Stimulated activated CD4-positive, alpha-beta T cell treated with anti-CD3 and anti-CD28 coated beads, Interleukin-15, amount 100 ng/mL, for 48 hours (primary cell): ENCODE measurements around the gene FBXO4.

Experiments used
- DNase-seq, 2 donors: peaks; one replicate each; pipeline ENCODE4 v3.0.0-alpha.2; 2020; ENCODE audit warnings: low read depth in 2 of 2

FBXO4 gene, protein sequence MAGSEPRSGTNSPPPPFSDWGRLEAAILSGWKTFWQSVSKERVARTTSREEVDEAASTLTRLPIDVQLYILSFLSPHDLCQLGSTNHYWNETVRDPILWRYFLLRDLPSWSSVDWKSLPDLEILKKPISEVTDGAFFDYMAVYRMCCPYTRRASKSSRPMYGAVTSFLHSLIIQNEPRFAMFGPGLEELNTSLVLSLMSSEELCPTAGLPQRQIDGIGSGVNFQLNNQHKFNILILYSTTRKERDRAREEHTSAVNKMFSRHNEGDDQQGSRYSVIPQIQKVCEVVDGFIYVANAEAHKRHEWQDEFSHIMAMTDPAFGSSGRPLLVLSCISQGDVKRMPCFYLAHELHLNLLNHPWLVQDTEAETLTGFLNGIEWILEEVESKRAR

DNA sequence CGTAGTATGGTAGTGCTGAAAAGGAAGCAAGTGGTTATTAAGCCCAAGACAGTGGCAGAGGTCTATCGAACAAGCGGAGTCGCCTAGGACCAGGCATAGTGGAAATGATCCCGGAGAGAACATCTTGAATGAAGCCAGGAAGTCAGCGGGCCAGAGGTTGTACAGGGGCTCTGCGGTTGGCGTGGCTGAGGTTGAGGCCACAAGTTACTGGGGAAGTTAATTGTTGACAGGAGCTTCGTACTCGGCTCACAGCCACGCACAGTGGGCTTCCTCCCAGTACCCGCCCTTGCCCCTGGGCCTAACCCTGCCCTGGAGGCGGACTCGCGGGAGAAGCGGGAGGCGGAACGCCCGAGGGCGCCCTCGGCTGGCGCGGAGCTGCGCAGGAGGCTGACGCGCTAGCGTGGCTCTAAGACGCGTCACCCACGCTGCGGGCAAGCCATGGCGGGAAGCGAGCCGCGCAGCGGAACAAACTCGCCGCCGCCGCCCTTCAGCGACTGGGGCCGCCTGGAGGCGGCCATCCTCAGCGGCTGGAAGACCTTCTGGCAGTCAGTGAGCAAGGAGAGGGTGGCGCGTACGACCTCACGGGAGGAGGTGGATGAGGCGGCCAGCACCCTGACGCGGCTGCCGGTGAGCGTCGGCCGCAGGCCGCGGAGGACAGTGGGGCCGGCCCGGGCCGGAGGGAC lies at the start of gene FBXO4:
Gene FBXO4 (plus strand): TSS at position 410 of the 683 bp plus-strand sequence. CDS start 29 bp downstream, at position 439.
- peak; percentile 79 to 85 for DNase-seq

GRCh38 chr5:41876678-41877077 lies 48.4 kb upstream of the FBXO4 start:
- no peak for DNase-seq

- DNase-seq, result no peak
Observed at GRCh38 chr5:41877408-41877807, 47.7 kb upstream of the FBXO4 start.

- no peak for DNase-seq
Observed at GRCh38 chr5:41878173-41878572, 46.9 kb upstream of the FBXO4 start.

- DNase-seq, result no peak
Observed at GRCh38 chr5:41878643-41879478, 46.2 kb upstream of the FBXO4 start.

DNA sequence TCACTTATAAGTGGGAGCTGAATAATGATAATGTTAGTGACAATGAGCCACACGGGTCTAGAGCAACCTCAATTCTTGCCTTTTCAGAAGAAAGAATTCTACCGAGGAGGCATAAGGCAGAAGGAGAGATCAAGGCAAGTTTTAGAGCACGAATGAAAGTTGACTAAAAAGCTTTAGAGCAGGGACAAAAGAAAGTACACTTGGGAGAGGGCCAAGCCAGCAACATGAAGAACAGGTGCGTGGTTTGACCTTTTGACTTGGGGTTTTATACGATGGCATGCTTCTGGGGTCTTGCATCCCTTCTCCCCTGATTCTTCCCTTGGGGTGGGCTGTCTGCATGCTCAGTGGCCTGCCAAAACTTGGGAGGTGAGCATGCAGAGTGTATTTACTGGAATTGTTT lies 42.3 kb upstream of the FBXO4 start:
- no peak for DNase-seq

GRCh38 chr5:41883243-41883642 lies 41.8 kb upstream of the FBXO4 start:
- no peak for DNase-seq

- DNase-seq, result no peak
Observed at GRCh38 chr5:41883936-41884335, 41.1 kb upstream of the FBXO4 start.

DNA sequence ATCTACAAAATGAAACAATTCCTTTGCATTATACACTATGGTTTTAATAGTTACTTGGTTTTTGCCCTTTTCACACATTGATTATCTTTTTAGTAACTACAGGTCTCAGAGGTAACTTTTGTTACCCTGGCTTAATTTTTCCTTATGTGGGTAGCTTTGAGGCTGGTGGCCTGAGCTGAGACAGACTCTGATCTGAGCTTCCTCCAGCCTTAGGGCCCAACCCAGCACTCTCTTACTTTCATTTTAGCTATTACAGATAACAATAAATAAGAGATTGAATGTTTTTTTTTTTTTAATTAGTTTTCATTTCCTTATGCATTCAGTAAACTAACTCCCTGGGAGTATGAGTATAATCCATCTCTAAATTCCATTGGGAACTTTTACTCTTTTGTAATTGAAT lies 39.8 kb upstream of the FBXO4 start:
- DNase-seq, result no peak

DNA sequence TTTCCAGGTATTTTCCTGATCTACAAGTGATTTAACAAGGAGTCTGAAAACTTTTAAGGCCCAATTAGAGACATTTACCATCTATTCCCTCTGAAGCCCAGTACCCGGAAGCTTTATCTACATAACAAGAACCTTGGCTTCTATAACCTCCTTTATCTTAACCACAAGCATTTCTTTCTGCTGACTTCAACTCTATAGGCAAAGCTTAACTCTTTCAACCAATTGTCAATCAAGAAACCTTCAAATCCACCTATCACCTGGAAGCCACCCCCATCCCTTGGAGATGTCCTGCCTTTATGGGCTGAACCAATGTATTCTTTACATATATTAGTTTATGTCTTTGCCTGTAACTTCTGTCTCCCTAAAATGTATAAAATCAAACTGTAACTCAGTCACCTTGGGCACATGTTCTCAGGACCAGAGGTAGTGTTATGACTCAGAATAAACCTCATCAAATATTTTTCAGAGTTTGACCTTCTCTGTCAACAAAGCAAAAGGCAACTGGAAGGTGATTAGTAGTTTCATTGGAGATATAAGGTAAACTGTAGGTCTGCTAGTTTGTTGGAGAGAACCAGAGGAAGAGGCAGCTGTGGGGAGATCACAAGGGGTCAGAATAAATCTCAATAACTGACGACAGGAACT lies 33.9 kb upstream of the FBXO4 start:
- no peak for DNase-seq

GRCh38 chr5:41892031-41892430 lies 33.0 kb upstream of the FBXO4 start:
- no peak for DNase-seq

DNA sequence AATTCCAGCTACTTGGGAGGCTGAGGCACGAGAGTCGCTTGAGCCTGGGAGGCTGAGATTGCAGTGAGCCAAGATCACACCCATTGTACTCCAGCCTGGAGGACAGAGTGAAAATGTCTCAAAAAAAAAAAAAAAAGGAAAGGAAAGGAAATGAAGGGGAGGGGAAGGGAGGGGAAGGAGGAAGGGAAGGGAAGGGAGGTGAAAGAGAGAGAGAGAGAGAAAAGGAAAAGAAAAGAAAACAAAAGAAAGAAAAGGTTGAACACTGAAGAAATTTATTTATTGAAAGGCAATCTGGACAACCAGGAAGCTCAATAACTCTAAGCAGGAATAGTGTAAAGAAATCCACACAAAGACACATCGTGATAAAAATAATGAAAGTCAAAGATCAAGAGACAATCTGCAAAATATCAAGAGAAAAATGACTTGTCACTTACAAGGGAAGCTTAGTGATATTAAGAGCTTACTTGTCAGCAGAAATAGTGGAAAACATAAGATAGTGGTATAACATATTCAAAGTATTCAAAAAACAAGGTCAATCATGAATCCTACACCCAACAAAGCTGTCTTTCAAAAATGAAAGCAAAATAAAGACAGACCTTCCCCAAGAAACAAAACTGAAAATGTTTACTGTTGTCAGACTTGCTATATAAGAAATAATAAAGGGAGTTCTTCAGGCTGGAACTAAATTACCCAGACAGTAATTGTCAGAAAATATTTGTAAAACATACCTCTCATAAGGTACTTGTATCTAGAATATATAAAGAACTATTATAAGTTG lies 31.8 kb upstream of the FBXO4 start:
- no peak for DNase-seq

DNA sequence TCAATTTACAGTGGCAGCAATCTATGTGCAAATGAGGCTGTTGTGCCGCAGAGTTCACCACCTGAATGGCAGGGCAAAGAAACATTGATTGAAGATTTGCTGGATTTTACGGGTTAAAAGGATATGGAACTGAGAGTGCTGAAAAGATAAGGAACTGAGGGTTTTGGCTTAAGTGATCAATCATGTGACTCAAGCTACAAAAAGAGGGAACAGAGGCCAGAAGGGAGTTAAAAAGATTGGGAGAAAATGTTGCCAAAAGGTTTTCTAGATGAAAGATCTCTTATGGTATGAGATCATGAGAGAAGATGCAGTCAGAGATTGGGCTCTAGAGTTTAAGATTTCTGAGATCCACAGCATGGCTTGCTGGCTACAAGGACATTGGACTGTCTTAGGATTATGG lies 28.9 kb upstream of the FBXO4 start:
- DNase-seq, result no peak

DNA sequence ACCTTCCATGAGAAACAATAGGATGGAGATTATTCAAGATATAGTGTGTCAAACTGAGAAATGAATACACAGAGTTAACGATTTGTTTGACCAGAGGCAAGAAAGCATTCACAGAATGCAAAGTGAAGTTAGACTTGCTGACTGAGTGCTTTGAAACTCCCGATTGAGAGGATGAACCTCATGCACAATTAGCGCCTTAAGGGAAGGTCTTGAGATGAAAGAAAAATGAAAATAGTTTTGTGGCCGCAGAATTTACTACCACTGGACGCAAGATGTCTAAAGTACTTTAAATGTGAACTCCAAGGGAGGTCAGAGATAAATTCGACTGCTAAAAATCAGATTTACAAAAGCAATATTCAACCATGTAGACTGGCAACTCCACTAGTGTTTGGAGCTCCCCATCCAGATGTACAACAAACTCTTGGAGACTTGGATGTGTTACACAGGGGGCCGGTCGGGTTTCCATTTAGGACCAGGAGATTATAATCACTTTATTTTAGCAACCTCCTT lies 21.6 kb upstream of the FBXO4 start:
- no peak for DNase-seq

- peak; percentile 98 for DNase-seq
Observed at GRCh38 chr5:41903892-41904799, 20.9 kb upstream of the FBXO4 start, which contains the start of gene RIMOC1. Gene RIMOC1 (plus strand): TSS chr5:41904344. CDS start chr5:41904368, 24 bp downstream.

DNA sequence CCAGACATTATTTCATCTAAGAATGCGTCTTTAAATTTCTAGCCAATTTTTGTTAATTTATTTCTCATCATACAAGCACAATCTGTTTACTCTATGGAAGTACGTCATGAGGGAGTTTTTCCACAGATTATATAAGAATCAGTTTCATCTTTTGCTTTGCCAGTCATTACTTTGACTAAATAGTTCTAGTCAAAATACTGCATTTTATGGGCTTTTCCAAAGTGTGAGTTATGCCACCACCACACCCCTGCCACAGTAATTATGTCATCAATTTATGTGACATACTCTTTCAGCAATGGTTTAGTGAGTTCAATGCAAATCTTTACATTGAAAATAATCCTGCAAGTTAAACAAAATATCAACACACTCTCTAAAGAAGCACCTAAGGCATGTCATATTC lies 18.9 kb upstream of the FBXO4 start:
- DNase-seq, result no peak

DNA sequence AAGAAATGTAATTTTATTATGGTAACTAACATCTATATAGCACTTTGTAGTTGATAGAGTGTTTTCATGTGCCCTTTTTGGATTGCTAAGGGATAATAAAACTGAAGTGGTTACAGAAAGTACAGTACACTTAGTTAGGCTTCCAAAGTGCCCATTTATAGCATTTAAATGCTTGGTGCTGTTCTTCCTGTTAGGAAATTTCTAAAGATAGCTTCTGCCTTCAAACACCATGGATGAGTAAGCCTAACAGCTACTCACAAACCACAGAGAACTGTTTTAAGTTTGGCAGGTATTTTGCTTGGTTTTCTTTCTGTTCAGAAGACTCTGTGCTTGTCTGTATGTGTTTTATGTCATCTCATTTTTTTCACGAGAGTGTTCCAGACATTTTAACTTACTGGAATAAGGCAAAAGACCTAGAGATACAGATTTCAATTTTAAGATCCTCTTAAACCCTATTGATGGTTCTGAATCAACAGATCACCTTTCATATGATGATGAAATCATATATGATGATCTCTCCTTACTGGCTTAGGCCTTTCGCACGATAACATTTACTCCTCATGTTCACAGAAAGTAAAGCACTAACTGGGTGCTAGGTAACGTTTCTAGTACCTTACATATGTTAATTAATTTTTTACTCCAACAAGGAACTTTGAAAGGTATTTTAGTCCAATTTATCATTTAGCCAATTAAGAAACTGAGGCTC lies 16.6 kb upstream of the FBXO4 start:
- DNase-seq, result no peak

DNA sequence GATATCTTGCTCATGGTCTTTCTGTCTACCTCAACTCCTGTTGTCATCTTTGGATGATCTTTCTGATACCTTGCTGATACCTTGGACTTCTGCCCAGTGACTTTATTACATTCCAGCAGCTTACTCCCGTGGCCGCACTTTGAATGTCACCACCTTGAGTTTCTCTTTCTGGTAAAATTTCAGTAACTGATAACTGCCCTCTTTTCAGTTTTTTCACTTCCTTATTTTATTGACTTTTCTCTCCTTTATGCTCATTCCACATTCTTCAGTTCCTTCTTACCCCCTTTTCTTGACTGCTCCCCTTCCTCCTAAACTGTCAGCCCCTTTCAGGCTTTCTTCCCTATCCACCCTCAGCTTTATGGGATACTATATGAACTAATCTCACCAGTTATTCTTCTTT lies 7.0 kb upstream of the FBXO4 start:
- DNase-seq, result no peak

DNA sequence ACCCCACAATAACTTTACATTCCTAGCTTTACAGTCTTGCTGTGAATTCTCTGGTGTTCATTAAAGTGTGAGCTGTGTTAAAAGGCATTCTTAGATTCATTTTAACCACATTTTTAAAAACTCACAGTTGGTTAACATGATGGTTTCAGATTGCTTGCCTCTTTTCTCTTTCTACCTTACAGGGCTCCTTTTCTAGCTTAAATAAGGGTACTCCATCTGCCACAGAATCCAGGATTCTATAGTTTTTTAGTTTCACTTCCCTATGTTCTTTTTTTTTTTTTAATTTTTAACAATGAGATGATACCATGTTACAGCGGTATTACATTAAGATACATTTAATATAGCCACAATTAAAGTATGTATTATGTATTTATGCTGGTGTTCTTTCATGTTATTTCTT lies 3.9 kb upstream of the FBXO4 start:
- no peak for DNase-seq
